ENCODE results near the gene PAQR6.

PAQR6 gene

GRCh38 chr1:156281693-156282478, 34.0 kb upstream of the PAQR6 start:
- TF ChIP-seq CTCF (conservative IDR thresholded peaks at IDR 0.05; ENCODE audit: low read depth, low read length): no peak
- H3K4me3 ChIP-seq (ENCODE audit: low read length): peak overlapping the region; percentile 81
- DNase-seq (ENCODE audit: low read depth): no peak

- TF ChIP-seq CTCF (conservative IDR thresholded peaks at IDR 0.05; ENCODE audit: low read depth, low read length): peak; percentile 6
- DNase-seq (ENCODE audit: low read depth): no peak
- H3K4me3 ChIP-seq (ENCODE audit: low read length): peak overlapping the region; percentile 81
Measured at GRCh38 chr1:156281281-156281680, 33.4 kb upstream of the PAQR6 start.

DNA sequence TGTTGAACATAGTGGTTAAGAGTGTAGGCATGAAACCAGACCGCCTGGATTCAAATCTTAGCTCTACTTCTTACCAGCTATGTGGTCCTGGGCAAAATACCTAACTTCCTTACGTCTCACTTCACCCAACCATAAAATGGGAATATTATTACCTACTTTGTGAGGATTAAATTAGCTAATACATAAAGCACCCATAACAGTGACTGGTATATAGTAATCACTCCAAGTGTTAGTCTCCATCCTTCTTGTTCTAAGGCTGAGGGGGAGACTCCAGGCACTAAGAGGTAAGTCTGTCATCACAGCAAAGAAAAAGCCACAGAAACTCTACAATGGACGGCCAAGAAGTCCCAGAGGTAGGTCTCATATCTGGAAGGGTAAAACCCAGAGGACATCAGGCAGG, 32.0 kb upstream of the PAQR6 start:
- no peak overlapping the region for H3K4me3 ChIP-seq (ENCODE audit: low read length)
- TF ChIP-seq CTCF (conservative IDR thresholded peaks at IDR 0.05; ENCODE audit: low read depth, low read length): no peak
- DNase-seq (ENCODE audit: low read depth): no peak

DNA sequence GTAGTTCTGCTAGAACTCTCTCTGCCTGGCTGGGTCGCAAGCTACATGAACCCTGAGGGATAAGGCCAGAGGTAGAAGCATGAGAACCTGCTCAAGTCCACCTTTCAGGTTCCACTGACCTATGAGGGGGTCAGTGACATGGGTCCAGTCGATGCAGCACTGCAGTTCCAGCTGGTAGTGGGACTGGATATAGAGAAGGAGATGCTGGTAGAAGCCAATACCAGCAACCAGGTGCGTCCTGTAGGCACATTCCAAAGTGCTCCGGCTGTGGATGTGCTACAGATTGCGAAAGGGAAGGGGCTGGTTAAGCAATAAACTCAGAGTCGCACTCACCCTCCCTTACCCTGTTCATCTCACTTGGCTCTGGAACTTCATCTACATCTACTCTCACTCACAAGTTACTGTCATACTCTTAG, 29.1 kb upstream of the PAQR6 start:
- no peak for DNase-seq (ENCODE audit: low read depth)
- no peak for TF ChIP-seq CTCF (conservative IDR thresholded peaks at IDR 0.05; ENCODE audit: low read depth, low read length)
- H3K4me3 ChIP-seq (ENCODE audit: low read length): no peak overlapping the region

DNA sequence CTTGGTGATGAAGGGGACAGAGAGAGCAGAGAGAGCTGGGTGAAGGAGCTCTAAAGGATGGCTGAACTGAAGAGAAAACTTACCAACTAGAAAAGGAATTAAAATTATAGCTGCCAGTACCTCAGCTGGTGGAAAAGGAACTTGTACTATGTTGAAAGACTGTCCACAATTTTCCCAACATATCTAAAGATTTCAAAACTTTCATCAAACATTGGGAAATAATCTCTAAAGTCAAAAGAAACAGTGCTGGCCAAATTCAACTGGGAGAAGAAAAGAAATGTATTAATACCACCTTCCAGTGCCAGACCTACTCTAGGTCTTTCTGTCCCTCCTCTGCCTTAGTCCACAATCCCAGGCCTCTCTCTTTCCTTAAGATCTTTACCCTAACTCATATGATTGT, 28.7 kb upstream of the PAQR6 start:
- H3K4me3 ChIP-seq (ENCODE audit: low read length): no peak overlapping the region
- no peak for DNase-seq (ENCODE audit: low read depth)
- no peak for TF ChIP-seq CTCF (conservative IDR thresholded peaks at IDR 0.05; ENCODE audit: low read depth, low read length)

DNA sequence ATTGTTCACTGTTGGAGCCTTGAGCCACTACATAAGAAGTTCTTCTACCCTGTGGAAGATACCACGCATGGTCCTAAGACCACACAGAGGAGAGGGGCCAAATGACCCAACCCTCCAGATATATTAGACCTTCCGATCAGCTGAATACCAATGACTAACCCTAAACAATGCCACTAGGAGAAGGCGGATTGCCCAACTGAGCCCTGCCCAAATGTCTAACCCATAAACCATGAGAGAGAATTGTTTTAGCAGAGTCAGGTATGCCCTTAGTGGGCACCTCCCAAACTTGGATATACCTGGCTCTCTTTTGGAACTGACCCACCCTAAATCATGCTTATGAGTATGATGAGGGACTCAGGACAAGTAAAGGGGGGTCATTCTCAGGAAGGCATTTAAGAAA, 22.5 kb upstream of the PAQR6 start:
- TF ChIP-seq CTCF (conservative IDR thresholded peaks at IDR 0.05; ENCODE audit: low read depth, low read length): no peak
- no peak overlapping the region for H3K4me3 ChIP-seq (ENCODE audit: low read length)
- no peak for DNase-seq (ENCODE audit: low read depth)

DNA sequence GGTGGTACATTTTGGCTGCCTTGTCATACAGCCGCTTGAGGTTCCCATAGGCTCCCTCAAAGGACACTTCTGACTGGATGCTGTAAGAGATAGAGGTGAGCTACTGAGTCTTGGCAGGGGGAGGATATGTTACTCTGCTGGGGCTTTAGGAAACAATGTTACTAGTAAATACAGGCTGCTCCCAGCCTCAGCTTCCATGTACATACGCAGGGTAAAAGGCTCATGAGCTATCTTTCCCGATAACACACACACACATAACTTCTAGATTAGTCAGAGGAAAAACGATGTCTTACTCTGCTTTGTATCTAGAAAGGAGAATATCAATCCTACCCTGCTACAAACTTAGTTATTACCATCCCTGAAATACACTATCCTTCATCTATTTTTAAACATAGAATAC, 20.5 kb upstream of the PAQR6 start:
- no peak for DNase-seq (ENCODE audit: low read depth)
- no peak overlapping the region for H3K4me3 ChIP-seq (ENCODE audit: low read length)
- no peak for TF ChIP-seq CTCF (conservative IDR thresholded peaks at IDR 0.05; ENCODE audit: low read depth, low read length)
